ENCODE results near the gene THY1.
"Not testable (repeated sequence)": the region's sequence is repeated elsewhere in the genome, so short reads cannot be mapped to it uniquely, and the experiment has no call there.

THY1 gene

GRCh38 chr11:119422809-119423508 lies at the start of gene THY1:
Gene THY1 (minus strand): TSS chr11:119423172. CDS start chr11:119420905, 2,267 bp downstream.
- H3K9me3 Mint-ChIP-seq = no peaks in the 10 kb centered on the region
- peak within 1 kb of the TSS; percentile 37 to 49 for H3K4me3 Mint-ChIP-seq
- no peak within 1 kb of the TSS for H3K27ac Mint-ChIP-seq
- ATAC-seq (replicated peaks) (peak in 1 of 2 donors; percentile 9), DNase-seq (no peak)
- H3K36me3 Mint-ChIP-seq = no peaks in the 10 kb centered on the region
- peaks cover 12 to 15% of the 10 kb centered on the region in 2 donors for H3K4me1 Mint-ChIP-seq
- peaks cover 56 to 74% of the 10 kb centered on the region in 2 donors for H3K27me3 Mint-ChIP-seq

GRCh38 chr11:119472186-119472855 lies 49.3 kb upstream of the THY1 start:
- H3K4me3 Mint-ChIP-seq = no peak overlapping the region
- peaks cover 43 to 66% of the 10 kb centered on the region in 2 donors for H3K27me3 Mint-ChIP-seq
- H3K9me3 Mint-ChIP-seq = peaks cover 8 to 10% of the 10 kb centered on the region in 2 donors
- peaks cover 3 to 7% of the 10 kb centered on the region in 2 donors for H3K4me1 Mint-ChIP-seq
- DNase-seq (no peak), ATAC-seq (replicated peaks) (no peak)
- H3K36me3 Mint-ChIP-seq = peaks cover 0 to 6% of the 10 kb centered on the region in 2 donors
- no peak overlapping the region for H3K27ac Mint-ChIP-seq

GRCh38 chr11:119471329-119471728 lies 48.4 kb upstream of the THY1 start:
- no peak for ATAC-seq (replicated peaks)
- Mint-ChIP-seq H3K4me1 (peaks cover 3 to 7% of the 10 kb centered on the region in 2 donors), H3K9me3 (peaks cover 13 to 14% of the 10 kb centered on the region in 2 donors), H3K27me3 (peaks cover 50 to 66% of the 10 kb centered on the region in 2 donors), H3K4me3 (no peak overlapping the region), H3K36me3 (peaks cover 0 to 10% of the 10 kb centered on the region in 2 donors), H3K27ac (no peak overlapping the region)
- DNase-seq = no peak

- Mint-ChIP-seq H3K9me3 (peaks cover 15 to 18% of the 10 kb centered on the region in 2 donors), H3K27me3 (peaks cover 48 to 65% of the 10 kb centered on the region in 2 donors), H3K27ac (no peak overlapping the region), H3K4me3 (no peak overlapping the region), H3K36me3 (peaks cover 0 to 12% of the 10 kb centered on the region in 2 donors), H3K4me1 (peaks cover 3 to 7% of the 10 kb centered on the region in 2 donors)
- ATAC-seq (replicated peaks) (no peak), DNase-seq (no peak)
These were observed 47.6 kb upstream of the THY1 start for GRCh38 chr11:119470317-119471291.

GRCh38 chr11:119469506-119469905 lies 46.5 kb upstream of the THY1 start:
- H3K4me1 Mint-ChIP-seq = no peaks in the 10 kb centered on the region
- no peak overlapping the region for H3K27ac Mint-ChIP-seq
- no peak overlapping the region for H3K4me3 Mint-ChIP-seq
- peaks cover 0 to 12% of the 10 kb centered on the region in 2 donors for H3K36me3 Mint-ChIP-seq
- H3K27me3 Mint-ChIP-seq = peaks cover 48 to 62% of the 10 kb centered on the region in 2 donors
- peaks cover 16 to 18% of the 10 kb centered on the region in 2 donors for H3K9me3 Mint-ChIP-seq
- ATAC-seq (replicated peaks) = no peak
- no peak for DNase-seq

- H3K27me3 Mint-ChIP-seq = peaks cover 54 to 72% of the 10 kb centered on the region in 2 donors
- ATAC-seq (replicated peaks) = no peak
These were observed 45.5 kb upstream of the THY1 start for GRCh38 chr11:119468511-119468910.

GRCh38 chr11:119461229-119461963 lies 38.4 kb upstream of the THY1 start:
- DNase-seq (no peak), ATAC-seq (replicated peaks) (no peak)
- H3K4me3 Mint-ChIP-seq = no peak overlapping the region
- peaks cover 6 to 8% of the 10 kb centered on the region in 2 donors for H3K9me3 Mint-ChIP-seq
- no peak overlapping the region for H3K27ac Mint-ChIP-seq
- H3K4me1 Mint-ChIP-seq = no peaks in the 10 kb centered on the region
- H3K36me3 Mint-ChIP-seq = peaks cover 0 to 3% of the 10 kb centered on the region in 2 donors
- H3K27me3 Mint-ChIP-seq = peaks cover 33 to 39% of the 10 kb centered on the region in 2 donors

More at GRCh38 chr11:119468511-119468910, 45.5 kb upstream of the THY1 start:
- H3K4me3 Mint-ChIP-seq = no peak overlapping the region
- peaks cover 18% of the 10 kb centered on the region in 2 donors for H3K9me3 Mint-ChIP-seq
- no peak for DNase-seq
- peaks cover 0 to 12% of the 10 kb centered on the region in 2 donors for H3K36me3 Mint-ChIP-seq
- H3K4me1 Mint-ChIP-seq = no peaks in the 10 kb centered on the region
- no peak overlapping the region for H3K27ac Mint-ChIP-seq

GRCh38 chr11:119460582-119460981 lies 37.6 kb upstream of the THY1 start:
- Mint-ChIP-seq H3K36me3 (no peaks in the 10 kb centered on the region), H3K9me3 (peaks cover 3 to 4% of the 10 kb centered on the region in 2 donors), H3K4me1 (no peaks in the 10 kb centered on the region), H3K27me3 (peaks cover 28 to 36% of the 10 kb centered on the region in 2 donors), H3K4me3 (no peak overlapping the region), H3K27ac (no peak overlapping the region)
- DNase-seq (no peak), ATAC-seq (replicated peaks) (no peak)

- ATAC-seq (replicated peaks) (no peak), DNase-seq (no peak)
- H3K4me3 Mint-ChIP-seq = no peak overlapping the region
- no peaks in the 10 kb centered on the region for H3K4me1 Mint-ChIP-seq
- H3K9me3 Mint-ChIP-seq = peaks cover 2 to 4% of the 10 kb centered on the region in 2 donors
- H3K27ac Mint-ChIP-seq = no peak overlapping the region
- H3K27me3 Mint-ChIP-seq = peaks cover 31 to 39% of the 10 kb centered on the region in 2 donors
- H3K36me3 Mint-ChIP-seq = no peaks in the 10 kb centered on the region
These were observed 37.1 kb upstream of the THY1 start for GRCh38 chr11:119460097-119460496.

GRCh38 chr11:119459293-119459976 lies 36.5 kb upstream of the THY1 start:
- peaks cover 1 to 4% of the 10 kb centered on the region in 2 donors for H3K9me3 Mint-ChIP-seq
- no peak overlapping the region for H3K27ac Mint-ChIP-seq
- H3K4me3 Mint-ChIP-seq = no peak overlapping the region
- peaks cover 29 to 34% of the 10 kb centered on the region in 2 donors for H3K27me3 Mint-ChIP-seq
- H3K36me3 Mint-ChIP-seq = no peaks in the 10 kb centered on the region
- DNase-seq = no peak
- no peak for ATAC-seq (replicated peaks)
- H3K4me1 Mint-ChIP-seq = no peaks in the 10 kb centered on the region

GRCh38 chr11:119455708-119456107 lies 32.7 kb upstream of the THY1 start:
- not testable (repeated sequence) for DNase-seq; H3K36me3 Mint-ChIP-seq; H3K4me1 Mint-ChIP-seq; H3K9me3 Mint-ChIP-seq; H3K27ac Mint-ChIP-seq; ATAC-seq (replicated peaks); H3K4me3 Mint-ChIP-seq
- peaks cover 27% of the 10 kb centered on the region in 2 donors for H3K27me3 Mint-ChIP-seq

- H3K27ac Mint-ChIP-seq; H3K4me1 Mint-ChIP-seq; H3K9me3 Mint-ChIP-seq; H3K4me3 Mint-ChIP-seq; H3K36me3 Mint-ChIP-seq; ATAC-seq (replicated peaks); DNase-seq: not testable (repeated sequence)
- peaks cover 27 to 28% of the 10 kb centered on the region in 2 donors for H3K27me3 Mint-ChIP-seq
These were observed 32.3 kb upstream of the THY1 start for GRCh38 chr11:119455241-119455640.

- H3K27ac Mint-ChIP-seq = no peak overlapping the region
- H3K4me1 Mint-ChIP-seq = no peaks in the 10 kb centered on the region
- no peak overlapping the region for H3K4me3 Mint-ChIP-seq
- H3K36me3 Mint-ChIP-seq = no peaks in the 10 kb centered on the region
- ATAC-seq (replicated peaks) (no peak), DNase-seq (no peak)
- peaks cover 14 to 22% of the 10 kb centered on the region in 2 donors for H3K27me3 Mint-ChIP-seq
- no peaks in the 10 kb centered on the region for H3K9me3 Mint-ChIP-seq
These were observed 30.9 kb upstream of the THY1 start for GRCh38 chr11:119453881-119454280.

Measured in stimulated activated naive B cell treated with anti-CD40 and anti-IgM and Interleukin-4, amounts not matched to agents 10 μg/mL and 1 μg/mL and 100 μg/mL, for 72 hours (primary cell).